K562 (cell line): ENCODE measurements around the gene GRAMD4. TPM values are rescaled to one million over a fixed set of nuclear protein-coding genes. Genes with fewer than 3 reads are reported as not detected.

Source experiments
- ATAC-seq: fragments of 200-7000 bp; cut with Tn5 transposase; 3 replicates; pipeline ENCODE4 v1.9.1; 2020; ENCODE audit warnings: moderate library complexity
- BruUV-seq: library from RNA; stranded (reverse); fragments of 400-500 nt; replicated peaks from 2 replicates; lab custom pipeline; 2021; lab: Mats Ljungman, UMichigan
- CTCF ChIA-PET: fragments of 300-600 bp; formaldehyde crosslinking; extraction: SDS; loops from one replicate; lab custom pipeline; 2021; ENCODE audit warnings: low intra/inter-chr PET ratio; lab: Yijun Ruan, JAX
- POLR2A ChIA-PET: fragments of 300-600, 350-650 bp; sonication (Branson Sonifier 250); formaldehyde crosslinking; extraction: SDS; loops from one replicate; lab custom pipeline; 2021; ENCODE audit warnings: antibody characterized with exemption, inconsistent platforms; lab: Yijun Ruan, JAX
- DNase-seq, 4 experiments: peaks; one replicate each; pipeline versions ENCODE4 v3.0.0 to v3.0.0-alpha.2; 2011 to 2018; ENCODE audit warnings: low spot score in 3 of 4, mixed read lengths in 3 of 4; ENCODE audit errors: extremely low read depth in 1 of 4
- FAIRE-seq: peaks from 2 replicates; lab custom pipeline; 2011; peaks lifted over from hg19 to GRCh38; lab: Jason Lieb, UNC
- H2AFZ ChIP-seq: 2 replicates; pipeline ENCODE4 v1.6.0; 2011; ENCODE audit warnings: low read depth, low read length, control low read depth, inconsistent platforms
- H3K27ac ChIP-seq: fragments of 200-600 bp; 3 replicates; pipeline ENCODE4 v1.8.0; 2011; ENCODE audit warnings: low read depth, mild to moderate bottlenecking, control low read depth, inconsistent platforms, low read length, moderate library complexity, mixed read lengths; ENCODE audit errors: extremely low read depth
- H3K27me3 ChIP-seq, 2 experiments: fragments of 300-600 bp in 1 of 2; 2 replicates in 1 of 2; 3 replicates in 1 of 2; pipeline versions ENCODE4 v1.6.0 to v1.8.0; 2011; ENCODE audit warnings: inconsistent platforms in 2 of 2, low read length in 2 of 2, mild to moderate bottlenecking in 1 of 2, mixed read lengths in 1 of 2, moderate library complexity in 1 of 2; ENCODE audit not compliant: control insufficient read depth in 2 of 2, insufficient read depth in 2 of 2
- H3K36me3 ChIP-seq: fragments of 300-600 bp; 3 replicates; pipeline ENCODE4 v1.8.0; 2011; ENCODE audit warnings: mild to moderate bottlenecking, low read length, inconsistent platforms; ENCODE audit not compliant: control insufficient read depth, insufficient read depth
- H3K4me1 ChIP-seq, 2 experiments: fragments of 200-600 bp in 1 of 2; replicated peaks in 1 of 2; 2 replicates in 1 of 2; 3 replicates in 1 of 2; pipeline versions ENCODE4 v1.5.1 to v1.8.0; 2011; ENCODE audit warnings: inconsistent platforms in 2 of 2, low read length in 2 of 2, mild to moderate bottlenecking in 1 of 2, mixed read lengths in 1 of 2, moderate library complexity in 1 of 2; ENCODE audit not compliant: control insufficient read depth in 2 of 2, insufficient read depth in 2 of 2
- H3K4me2 ChIP-seq: 2 replicates; pipeline ENCODE4 v1.6.1; 2011; ENCODE audit warnings: low read length, control low read depth, inconsistent platforms, mixed read lengths; ENCODE audit not compliant: insufficient read depth
- H3K4me3 ChIP-seq: fragments of 200-600 bp; sonication (generic), shearing (Covaris generic); 2 replicates; pipeline ENCODE4 v1.5.1; 2016; ENCODE audit warnings: control low read depth, inconsistent platforms
- H3K79me2 ChIP-seq: fragments of 200-600 bp; 3 replicates; pipeline ENCODE4 v1.8.0; 2011; ENCODE audit warnings: low read length, inconsistent platforms; ENCODE audit not compliant: control insufficient read depth, insufficient read depth
- H3K9ac ChIP-seq, 2 experiments: 2 replicates each; pipeline versions ENCODE4 v1.6.0 to v1.6.1; 2011; ENCODE audit warnings: low read depth in 2 of 2, low read length in 2 of 2, control low read depth in 1 of 2, inconsistent platforms in 1 of 2, mild to moderate bottlenecking in 1 of 2, mixed read lengths in 1 of 2; ENCODE audit not compliant: insufficient read depth in 1 of 2
- H3K9me1 ChIP-seq: one replicate; pipeline ENCODE4 v1.6.0; 2011; ENCODE audit warnings: inconsistent platforms, mild to moderate bottlenecking, low read length, moderate library complexity; ENCODE audit not compliant: control insufficient read depth, insufficient read depth
- H3K9me3 ChIP-seq: replicated peaks from 2 replicates; pipeline ENCODE4 v1.5.1; 2011; ENCODE audit warnings: low read depth, low read length, inconsistent platforms; ENCODE audit not compliant: control insufficient read depth, insufficient read depth
- H4K20me1 ChIP-seq: replicated peaks from 2 replicates; pipeline ENCODE4 v1.6.1; 2011; ENCODE audit warnings: low read length, inconsistent platforms, mixed read lengths; ENCODE audit not compliant: control insufficient read depth, insufficient read depth
- ATF1 ChIP-seq, 2 experiments: fragments of 450-650 bp in 1 of 2; IDR thresholded peaks; 2 replicates each; pipeline ENCODE4 v1.6.1; 2016; ENCODE audit warnings: missing compliant biosample characterization in 1 of 2, missing genetic modification characterization in 1 of 2
- E2F4 ChIP-seq: sonication (generic); formaldehyde crosslinking; IDR thresholded peaks from 2 replicates; pipeline ENCODE4 v1.8.0; 2022; ENCODE audit warnings: mild to moderate bottlenecking, low read depth, missing genetic modification reagents
- HSF4 ChIP-seq: fragments of 250-450 bp; sonication (Bioruptor Pico); IDR thresholded peaks from 2 replicates; pipeline ENCODE4 v2.1.2; 2022; ENCODE audit warnings: mild to moderate bottlenecking, moderate library complexity, borderline replicate concordance
- IRF2 ChIP-seq: sonication (generic); formaldehyde crosslinking; IDR thresholded peaks from 2 replicates; pipeline ENCODE4 v1.8.1; 2022; ENCODE audit warnings: mild to moderate bottlenecking, missing genetic modification reagents
- MBD2 ChIP-seq: sonication (generic); IDR thresholded peaks from 2 replicates; pipeline ENCODE4 v1.6.1; 2016; ENCODE audit warnings: low read depth, borderline replicate concordance
- MYNN ChIP-seq, 2 experiments: sonication (generic); formaldehyde crosslinking in 1 of 2; IDR thresholded peaks; 2 replicates each; pipeline versions ENCODE4 v1.5.0 to v1.6.1; 2016 to 2020; ENCODE audit warnings: antibody characterized with exemption in 1 of 2, missing genetic modification reagents in 1 of 2
- ZBTB49 ChIP-seq: sonication (generic); formaldehyde crosslinking; IDR thresholded peaks from 2 replicates; pipeline ENCODE4 v1.8.0; 2022; ENCODE audit warnings: missing genetic modification reagents, mild to moderate bottlenecking, borderline replicate concordance
- WGBS: fragments of 100-300 bp; shearing (Covaris generic); methylation state at CpG from one replicate; pipeline ENCODE4 v1.1.6; 2016; ENCODE audit warnings: low coverage, mixed read lengths; ENCODE audit not compliant: insufficient coverage; ENCODE audit errors: missing lambda C conversion rate; 5-methylcytosine and 5-hydroxymethylcytosine counted together
- in situ Hi-C: fragments of 300-500 bp; cut with MboI; formaldehyde crosslinking; loops from 4 replicates; pipeline ENCODE4 v1.15.0; 2018; ENCODE audit warnings: inconsistent platforms, mixed read lengths
- intact Hi-C: fragments of 100-400 bp; cut with micrococcal nuclease; formaldehyde crosslinking; loops from 2 replicates; pipeline ENCODE4 v1.14.2; 2022
- polyA plus RNA-seq, 8 experiments: library from polyadenylated mRNA; depleted of rRNA in 4 of 8; stranded (reverse) in 5 of 8; unstranded in 3 of 8; fragments of >200 nt; fragmentation: Nextera tagmentation in 2 of 8; fragmentation: Illumina TruSeq in 1 of 8; extraction: Ambion mirVana in 2 of 8; extraction: Trizol in 1 of 8; gene quantifications; 2 replicates each; pipeline versions ENCODE4 v1.2.1 to v1.2.3, GENCODE V29; 2011 to 2014; ENCODE audit warnings: inconsistent platforms in 1 of 8, missing spikeins in 1 of 8
- total RNA-seq, 7 experiments: library from RNA; depleted of rRNA in 6 of 7; stranded (reverse); fragments of >200 nt in 6 of 7; fragmentation: Illumina TruSeq in 2 of 7; extraction: Trizol in 2 of 7; gene quantifications; 2 replicates each; pipeline versions ENCODE4 v1.2.1 to v1.2.3, GENCODE V29; 2011 to 2021; ENCODE audit warnings: low replicate concordance in 1 of 7
- TF ChIP-seq, protein P1 (sequence below): sonication (generic); formaldehyde crosslinking; IDR thresholded peaks from 2 replicates; pipeline ENCODE4 v1.8.0; 2022; ENCODE audit warnings: missing genetic modification reagents, mild to moderate bottlenecking, borderline replicate concordance

GRAMD4 gene
- total and polyA plus RNA-seq, 9 of the 15 experiments (the other 6 are each of a cell fraction or from before 2014, with no cell fraction given): 0.18 to 44.8 (median 18.6) TPM

DNA sequence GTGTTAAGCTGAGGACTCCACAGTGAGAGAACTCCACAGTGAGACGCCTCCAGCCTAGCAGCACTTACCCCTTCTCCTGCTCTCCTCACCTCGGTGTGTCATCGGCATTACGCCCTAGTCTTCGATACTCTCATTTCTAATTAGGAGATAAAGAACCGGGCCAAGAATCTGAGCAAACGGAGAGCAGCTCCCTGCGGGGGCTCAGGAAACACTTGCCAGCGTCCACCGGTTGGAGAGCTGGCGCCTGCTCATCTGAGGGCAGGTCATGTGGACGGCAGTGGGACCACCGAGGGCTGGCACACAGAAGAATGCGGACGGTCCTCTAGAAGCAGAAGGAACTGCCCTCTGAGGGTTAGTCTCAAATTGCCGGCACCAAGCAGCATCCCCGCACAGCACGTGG lies 104.9 kb downstream of the GRAMD4 start:
- ChIA-PET POLR2A (no interaction called here), CTCF (no interaction called here)
- intact Hi-C loops: no loop called here
- WGBS: 92% methylated on average over 15 of the region's 18 CpGs
- no peak overlapping the region for H3K27ac ChIP-seq
- H4K20me1 ChIP-seq: no peaks in the 10 kb centered on the region
- no peaks in the 10 kb centered on the region for H3K9me3 ChIP-seq
- BruUV-seq: no TSS peak
- no peak overlapping the region for H3K9ac ChIP-seq
- H3K79me2 ChIP-seq: no peaks in the 10 kb centered on the region
- H3K4me1 ChIP-seq: peaks cover 0 to 12% of the 10 kb centered on the region in 2 experiments; a peak in 2 of 5 replicates
- TF ChIP-seq ATF1 (CRISPR knock-in tag; IDR thresholded peaks at IDR 0.05) (no peak), ATF1 (tag; IDR thresholded peaks at IDR 0.05) (no peak)
- FAIRE-seq (no peak), DNase-seq (no peak), ATAC-seq (no peak)
- H3K27me3 ChIP-seq: no peaks in the 10 kb centered on the region
- no peaks in the 10 kb centered on the region for H3K9me1 ChIP-seq
- no peak overlapping the region for H3K4me2 ChIP-seq
- H2AFZ ChIP-seq: no peak overlapping the region
- in situ Hi-C loops: no loop called here
- no peak overlapping the region for H3K4me3 ChIP-seq
- H3K36me3 ChIP-seq: 0 out of 3 replicates have a peak, but pooled peaks cover 2% of the 10 kb centered on the region

DNA sequence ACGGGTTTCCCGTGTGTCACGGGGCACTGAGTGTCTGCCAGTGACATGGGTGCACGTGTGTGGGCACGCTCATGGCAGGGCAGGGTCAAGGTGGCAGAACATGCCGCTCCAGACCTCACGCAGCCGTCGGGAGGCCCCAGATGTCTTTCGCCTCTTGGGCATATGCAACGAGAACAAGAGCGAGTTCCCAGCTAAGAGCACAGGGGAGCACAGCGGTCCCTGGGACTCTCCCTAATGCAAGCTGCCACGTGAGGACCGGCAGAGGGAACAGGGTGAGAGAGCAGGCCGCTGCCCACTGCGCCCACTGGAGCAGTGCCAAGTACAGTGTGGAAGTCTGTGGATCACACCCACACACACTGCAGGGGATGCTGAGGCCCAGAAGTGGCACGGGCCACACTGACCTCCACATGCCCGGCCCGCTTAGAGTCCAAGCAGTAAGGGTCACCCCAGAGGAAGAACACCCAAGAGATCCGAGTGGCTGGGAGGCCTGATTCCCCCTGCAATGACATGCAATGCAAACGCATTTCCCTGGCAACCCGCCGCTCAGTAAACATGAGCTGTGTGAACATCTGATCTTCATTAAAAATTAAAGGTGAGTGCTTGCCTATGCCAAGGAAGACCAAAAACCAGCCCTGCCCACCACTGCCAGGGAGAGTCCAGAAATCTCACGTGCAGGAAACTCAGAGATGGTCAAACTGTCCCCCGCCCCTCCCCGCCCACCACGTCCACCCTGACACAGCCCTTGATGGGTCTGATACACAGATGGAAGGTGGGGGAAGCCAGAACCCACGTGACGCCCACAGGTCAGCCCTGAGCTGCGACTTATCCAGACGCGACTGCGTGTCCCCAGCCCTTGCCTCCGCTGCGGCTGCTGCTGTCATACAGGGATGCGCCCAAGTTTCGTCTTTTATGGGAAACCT lies 106.1 kb downstream of the GRAMD4 start:
- 0 out of 3 replicates have a peak, but pooled peaks cover 2% of the 10 kb centered on the region for H3K36me3 ChIP-seq
- H3K9ac ChIP-seq: no peak overlapping the region
- no peaks in the 10 kb centered on the region for H4K20me1 ChIP-seq
- no peaks in the 10 kb centered on the region for H3K9me3 ChIP-seq
- CTCF ChIA-PET: no interaction called here
- WGBS: 80% methylated on average over 18 of the region's 38 CpGs
- H3K79me2 ChIP-seq: no peaks in the 10 kb centered on the region
- POLR2A ChIA-PET: interaction anchor here (0.7 kb wide), 1 partner anchor 17 kb away, joined by 3 read pairs; no protein-coding TSS in a partner anchor
- intact Hi-C loops (no loop called here), in situ Hi-C loops (no loop called here)
- no peak overlapping the region for H3K27ac ChIP-seq
- no peaks in the 10 kb centered on the region for H3K9me1 ChIP-seq
- DNase-seq: no peak
- H3K4me1 ChIP-seq: peaks cover 0 to 18% of the 10 kb centered on the region in 2 experiments; a peak in 2 of 5 replicates
- ATAC-seq: no peak
- no peak overlapping the region for H3K4me2 ChIP-seq
- FAIRE-seq: no peak
- no peak overlapping the region for H3K4me3 ChIP-seq
- no peaks in the 10 kb centered on the region for H3K27me3 ChIP-seq
- BruUV-seq: no TSS peak
- no peak overlapping the region for H2AFZ ChIP-seq
- TF ChIP-seq E2F4 (CRISPR knock-in tag): no peak
- TF ChIP-seq MBD2: no peak
- TF ChIP-seq, protein P1, sequence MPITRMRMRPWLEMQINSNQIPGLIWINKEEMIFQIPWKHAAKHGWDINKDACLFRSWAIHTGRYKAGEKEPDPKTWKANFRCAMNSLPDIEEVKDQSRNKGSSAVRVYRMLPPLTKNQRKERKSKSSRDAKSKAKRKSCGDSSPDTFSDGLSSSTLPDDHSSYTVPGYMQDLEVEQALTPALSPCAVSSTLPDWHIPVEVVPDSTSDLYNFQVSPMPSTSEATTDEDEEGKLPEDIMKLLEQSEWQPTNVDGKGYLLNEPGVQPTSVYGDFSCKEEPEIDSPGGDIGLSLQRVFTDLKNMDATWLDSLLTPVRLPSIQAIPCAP (CRISPR knock-in tag): no peak
- no peak for TF ChIP-seq IRF2 (CRISPR knock-in tag)
- TF ChIP-seq MYNN (IDR thresholded peaks at IDR 0.05): no peak
- TF ChIP-seq MYNN (CRISPR knock-in tag; IDR thresholded peaks at IDR 0.05): no peak
- no peak for TF ChIP-seq HSF4 (CRISPR knock-in tag)
- TF ChIP-seq ZBTB49: no peak
